Smooth muscle cell (in vitro differentiated cells): ENCODE results near the gene SLC3A2. TPM values are rescaled to one million over a fixed set of nuclear protein-coding genes. Genes with fewer than 3 reads are reported as not detected.

Experiments used
- DNase-seq: peaks from one replicate; lab custom pipeline; 2025; ENCODE audit not compliant: unreplicated experiment; lab: John Stamatoyannopoulos, UW
- H2AFZ ChIP-seq: fragments of 200-600 bp; sonication (generic); 2 replicates; pipeline ENCODE4 v1.6.0; 2016; ENCODE audit warnings: antibody characterized with exemption, low read depth, mild to moderate bottlenecking
- H3F3A ChIP-seq: fragments of 200-600 bp; sonication (generic); 2 replicates; pipeline ENCODE4 v1.6.0; 2017; ENCODE audit warnings: antibody characterized with exemption, low read depth
- H3K27ac ChIP-seq: fragments of 200-600 bp; sonication (generic); 2 replicates; pipeline ENCODE4 v1.5.1; 2016; ENCODE audit warnings: low read depth, mild to moderate bottlenecking
- H3K27me3 ChIP-seq: fragments of 200-600 bp; sonication (generic); 2 replicates; pipeline ENCODE4 v1.6.1; 2016; ENCODE audit warnings: low read depth, mild to moderate bottlenecking
- H3K36me3 ChIP-seq: fragments of 200-600 bp; sonication (generic); 2 replicates; pipeline ENCODE4 v1.5.1; 2016; ENCODE audit warnings: low read depth
- H3K4me1 ChIP-seq: fragments of 200-600 bp; sonication (generic); 2 replicates; pipeline ENCODE4 v1.5.1; 2016; ENCODE audit warnings: low read depth
- H3K4me2 ChIP-seq: fragments of 200-600 bp; sonication (generic); 2 replicates; pipeline ENCODE4 v1.6.0; 2016; ENCODE audit warnings: mild to moderate bottlenecking
- H3K4me3 ChIP-seq: fragments of 200-600 bp; sonication (generic); 2 replicates; pipeline ENCODE4 v1.5.1; 2016; ENCODE audit warnings: mild to moderate bottlenecking
- H3K79me2 ChIP-seq: fragments of 200-600 bp; sonication (generic); 2 replicates; pipeline ENCODE4 v1.6.0; 2016; ENCODE audit warnings: low read depth, mild to moderate bottlenecking
- H3K9ac ChIP-seq: fragments of 200-600 bp; sonication (generic); 2 replicates; pipeline ENCODE4 v1.6.0; 2016; ENCODE audit warnings: low read depth
- H3K9me3 ChIP-seq: fragments of 200-600 bp; sonication (generic); replicated peaks from 2 replicates; pipeline ENCODE4 v1.5.1; 2016; ENCODE audit warnings: low read depth
- H4K20me1 ChIP-seq: fragments of 200-600 bp; sonication (generic); 2 replicates; pipeline ENCODE4 v1.6.0; 2016; ENCODE audit warnings: low read depth
- CTCF ChIP-seq: fragments of 200-600 bp; sonication (generic); IDR thresholded peaks from 2 replicates; pipeline ENCODE4 v1.5.1; 2017; ENCODE audit warnings: borderline replicate concordance, mild to moderate bottlenecking, antibody characterized with exemption; ENCODE audit not compliant: insufficient read depth, poor library complexity, severe bottlenecking
- WGBS: methylation state at CpG from one replicate; pipeline ENCODE4 v1.1.7; 2016; ENCODE audit warnings: low lambda C conversion rate; 5-methylcytosine and 5-hydroxymethylcytosine counted together
- polyA plus RNA-seq: library from polyadenylated mRNA; unstranded; fragments of >200 nt; fragmentation: Nextera tagmentation; extraction: Ambion mirVana; gene quantifications from 2 replicates; pipeline ENCODE4 v1.2.1, GENCODE V29; 2016
- total RNA-seq: library from RNA; depleted of rRNA; stranded (reverse); fragments of >200 nt; gene quantifications from 2 replicates; pipeline ENCODE4 v1.2.3, GENCODE V29; 2014

SLC3A2 gene
- total and polyA plus RNA-seq, 2 experiments from 2014 or later, result 179 to 181 TPM

- peaks cover 47% of the 10 kb centered on the region for H3K79me2 ChIP-seq
- H3K4me2 ChIP-seq, result peak overlapping the region; percentile 86
- DNase-seq, result peak; percentile 67
- H4K20me1 ChIP-seq, result peaks cover 29% of the 10 kb centered on the region
- no peaks in the 10 kb centered on the region for H3K27me3 ChIP-seq
- H3K4me1 ChIP-seq, result peaks cover 28% of the 10 kb centered on the region
- peak overlapping the region; percentile 40 for H2AFZ ChIP-seq
- WGBS, result 5% methylated on average over 14 of the region's 16 CpGs
- TF ChIP-seq CTCF, result no peak
- peaks cover 39% of the 10 kb centered on the region for H3F3A ChIP-seq
- H3K9me3 ChIP-seq, result no peaks in the 10 kb centered on the region
- H3K36me3 ChIP-seq, result peaks cover 3% of the 10 kb centered on the region
- peak overlapping the region; percentile 99 for H3K9ac ChIP-seq
- H3K4me3 ChIP-seq, result peak overlapping the region; percentile 81
- H3K27ac ChIP-seq, result peak overlapping the region; percentile 100
Measured at GRCh38 chr11:62880231-62880802, 379 bp upstream of the SLC3A2 start.

GRCh38 chr11:62881579-62882430, 1.1 kb downstream of the SLC3A2 start:
- H3K4me2 ChIP-seq, result peak overlapping the region; percentile 86
- peak overlapping the region; percentile 99 for H3K9ac ChIP-seq
- DNase-seq, result peak; percentile 95
- TF ChIP-seq CTCF, result no peak
- peaks cover 9% of the 10 kb centered on the region for H3K36me3 ChIP-seq
- peak overlapping the region; percentile 100 for H3K27ac ChIP-seq
- no peaks in the 10 kb centered on the region for H3K27me3 ChIP-seq
- H3K9me3 ChIP-seq, result no peaks in the 10 kb centered on the region
- peaks cover 44% of the 10 kb centered on the region for H4K20me1 ChIP-seq
- H3K4me3 ChIP-seq, result peak overlapping the region; percentile 81
- WGBS, result 16% methylated on average over 6 of the region's 21 CpGs
- peaks cover 59% of the 10 kb centered on the region for H3K79me2 ChIP-seq
- peaks cover 28% of the 10 kb centered on the region for H3K4me1 ChIP-seq
- H3F3A ChIP-seq, result peaks cover 47% of the 10 kb centered on the region
- H2AFZ ChIP-seq, result no peak overlapping the region

- H3K9ac ChIP-seq, result peak overlapping the region; percentile 99
- TF ChIP-seq CTCF, result no peak
- peak overlapping the region; percentile 81 for H3K4me3 ChIP-seq
- no peak for DNase-seq
- no peak overlapping the region for H2AFZ ChIP-seq
- peak overlapping the region; percentile 86 for H3K4me2 ChIP-seq
- no peaks in the 10 kb centered on the region for H3K27me3 ChIP-seq
- H3K9me3 ChIP-seq, result no peaks in the 10 kb centered on the region
- H3F3A ChIP-seq, result peaks cover 53% of the 10 kb centered on the region
- H3K36me3 ChIP-seq, result peaks cover 9% of the 10 kb centered on the region
- peaks cover 50% of the 10 kb centered on the region for H4K20me1 ChIP-seq
- 32% methylated on average over 6 of the region's 6 CpGs for WGBS
- H3K27ac ChIP-seq, result peak overlapping the region; percentile 100
- peaks cover 65% of the 10 kb centered on the region for H3K79me2 ChIP-seq
- peaks cover 28% of the 10 kb centered on the region for H3K4me1 ChIP-seq
Measured at GRCh38 chr11:62882431-62882749, 1.7 kb downstream of the SLC3A2 start.
